ENCODE data around the gene MEIS1. TPM values are rescaled to one million over a fixed set of nuclear protein-coding genes. Genes with fewer than 3 reads are reported as not detected.

MEIS1 gene
- total RNA-seq, 4 donors from 2014 or later: 25.9 to 129 (median 28.8) TPM

GRCh38 chr2:66538291-66538690, 103.4 kb downstream of the MEIS1 start:
- DNase-seq: no peak
- in situ Hi-C loops (cut with MboI; ENCODE audit: low pct_ligation_motif_present in 1 of 4, low pct_unique_long_range_greater_than_20kb in 1 of 4, low sequenced_read_pairs in 3 of 4): no loop called here
- intact Hi-C loops (cut with DNase I; ENCODE audit: low total_unique reads): no loop called here
- H3K9me3 ChIP-seq: no peaks in the 10 kb centered on the region
- H3K4me1 ChIP-seq: peaks cover 0 to 21% (median 11%) of the 10 kb centered on the region in 4 donors
- no peaks in the 10 kb centered on the region for H3K27me3 ChIP-seq
- no peak for TF ChIP-seq CTCF (IDR thresholded peaks at IDR 0.05)
- TF ChIP-seq EP300 (IDR thresholded peaks at IDR 0.05; ENCODE audit: low read depth): no peak
- H3K4me3 ChIP-seq: no peak overlapping the region
- H3K36me3 ChIP-seq: no peaks in the 10 kb centered on the region
- peak overlapping the region in 3 of 4 donors; percentile 43 to 49 (median 48) for H3K27ac ChIP-seq
- 18 to 20% methylated on average over 1 of the region's 1 CpG for WGBS, 2 donors (ENCODE audit: low coverage in 1 of 2)

GRCh38 chr2:66539452-66539851, 104.5 kb downstream of the MEIS1 start:
- Histone ChIP-seq H3K4me1 (peaks cover 0 to 21% (median 11%) of the 10 kb centered on the region in 4 donors), H3K27me3 (no peaks in the 10 kb centered on the region), H3K9me3 (no peaks in the 10 kb centered on the region), H3K36me3 (no peaks in the 10 kb centered on the region), H3K4me3 (no peak overlapping the region), H3K27ac (peak overlapping the region; percentile 11 to 43 (median 35))
- WGBS, 2 donors (ENCODE audit: low coverage in 1 of 2): 47 to 54% methylated on average over 5 of the region's 5 CpGs
- intact Hi-C loops (cut with DNase I; ENCODE audit: low total_unique reads): no loop called here
- in situ Hi-C loops (cut with MboI; ENCODE audit: low pct_ligation_motif_present in 1 of 4, low pct_unique_long_range_greater_than_20kb in 1 of 4, low sequenced_read_pairs in 3 of 4): no loop called here
- no peak for DNase-seq
- no peak for TF ChIP-seq EP300 (IDR thresholded peaks at IDR 0.05; ENCODE audit: low read depth)

- in situ Hi-C loops (cut with MboI; ENCODE audit: low pct_ligation_motif_present in 1 of 4, low pct_unique_long_range_greater_than_20kb in 1 of 4, low sequenced_read_pairs in 3 of 4) (no loop called here), intact Hi-C loops (cut with DNase I; ENCODE audit: low total_unique reads) (no loop called here)
- DNase-seq: no peak
- Histone ChIP-seq H3K9me3 (no peaks in the 10 kb centered on the region), H3K4me3 (no peak overlapping the region), H3K36me3 (no peaks in the 10 kb centered on the region), H3K27me3 (no peaks in the 10 kb centered on the region), H3K27ac (no peak overlapping the region), H3K4me1 (peaks cover 0 to 17% (median 10%) of the 10 kb centered on the region in 4 donors)
- WGBS, 2 donors (ENCODE audit: low coverage in 1 of 2): 64 to 84% methylated on average over 3 to 4 of the region's 4 CpGs
- no peak for TF ChIP-seq CTCF (IDR thresholded peaks at IDR 0.05)
- TF ChIP-seq EP300 (IDR thresholded peaks at IDR 0.05; ENCODE audit: low read depth): no peak
- no peak for TF ChIP-seq POLR2AphosphoS5 (IDR thresholded peaks at IDR 0.05)
- no peak for TF ChIP-seq POLR2A (IDR thresholded peaks at IDR 0.05)
Measured at GRCh38 chr2:66541646-66542045, 106.7 kb downstream of the MEIS1 start.

DNA sequence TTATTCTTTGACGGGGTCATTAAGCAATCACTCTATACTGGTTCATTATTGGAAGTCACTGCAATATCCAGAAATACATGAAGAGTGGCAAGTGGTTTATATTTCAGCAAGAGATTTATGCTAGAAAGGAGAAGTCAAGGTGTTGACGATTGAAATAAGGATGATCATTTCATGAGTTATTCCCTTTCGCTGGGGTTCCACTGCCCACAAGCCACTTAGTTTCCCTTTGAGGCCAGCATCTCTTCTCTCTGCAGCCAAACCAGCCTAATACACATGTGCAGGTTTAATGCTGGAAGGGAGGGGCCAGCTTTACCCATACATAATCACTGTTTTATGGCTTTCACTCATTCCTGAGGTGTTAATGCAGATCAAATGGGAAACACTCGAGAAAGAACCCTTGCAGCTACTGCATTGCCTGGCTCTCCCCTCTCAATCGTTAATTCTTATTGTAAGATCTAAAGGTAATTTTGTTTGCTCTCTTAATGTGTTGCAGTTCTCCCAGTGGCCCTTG, 108.4 kb downstream of the MEIS1 start:
- no peak overlapping the region for H3K27ac ChIP-seq
- TF ChIP-seq POLR2A (IDR thresholded peaks at IDR 0.05): no peak
- TF ChIP-seq POLR2AphosphoS5 (IDR thresholded peaks at IDR 0.05): no peak
- TF ChIP-seq EP300 (IDR thresholded peaks at IDR 0.05; ENCODE audit: low read depth): no peak
- no peak for TF ChIP-seq CTCF (IDR thresholded peaks at IDR 0.05)
- no peak overlapping the region for H3K4me3 ChIP-seq
- H3K36me3 ChIP-seq: no peaks in the 10 kb centered on the region
- H3K27me3 ChIP-seq: no peaks in the 10 kb centered on the region
- 64 to 76% methylated on average over 4 to 5 of the region's 5 CpGs for WGBS, 2 donors (ENCODE audit: low coverage in 1 of 2)
- intact Hi-C loops (cut with DNase I; ENCODE audit: low total_unique reads) (no loop called here), in situ Hi-C loops (cut with MboI; ENCODE audit: low pct_ligation_motif_present in 1 of 4, low pct_unique_long_range_greater_than_20kb in 1 of 4, low sequenced_read_pairs in 3 of 4) (no loop called here)
- H3K4me1 ChIP-seq: peaks cover 0 to 9% (median 1%) of the 10 kb centered on the region in 4 donors
- no peaks in the 10 kb centered on the region for H3K9me3 ChIP-seq
- DNase-seq: no peak

DNA sequence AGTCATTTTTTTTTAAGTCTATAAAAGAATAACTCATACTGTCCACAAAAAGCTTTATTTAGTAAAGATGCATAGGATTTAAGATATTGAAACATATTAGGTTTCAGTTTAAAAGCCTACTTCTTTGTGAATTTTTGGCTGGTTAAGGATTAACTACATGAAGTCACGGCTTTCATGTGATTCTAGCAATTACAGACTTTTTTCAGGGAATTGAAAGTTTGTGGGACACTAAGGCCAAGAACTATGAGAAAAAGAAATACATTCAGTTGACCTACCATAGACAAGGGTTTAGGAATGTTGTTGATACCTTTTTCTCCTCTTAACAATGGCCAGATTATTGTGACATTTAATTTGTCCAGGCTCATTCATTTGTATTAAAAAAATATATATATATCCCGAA, 109.3 kb downstream of the MEIS1 start:
- Histone ChIP-seq H3K27me3 (no peaks in the 10 kb centered on the region), H3K4me1 (peaks cover 0 to 9% (median 1%) of the 10 kb centered on the region in 4 donors), H3K36me3 (no peaks in the 10 kb centered on the region), H3K27ac (peak overlapping the region in 1 of 4 donors; percentile 13), H3K9me3 (no peaks in the 10 kb centered on the region), H3K4me3 (no peak overlapping the region)
- intact Hi-C loops (cut with DNase I; ENCODE audit: low total_unique reads): no loop called here
- no peak for TF ChIP-seq CTCF (IDR thresholded peaks at IDR 0.05)
- TF ChIP-seq EP300 (IDR thresholded peaks at IDR 0.05; ENCODE audit: low read depth): no peak
- no peak for TF ChIP-seq POLR2A (IDR thresholded peaks at IDR 0.05)
- no peak for TF ChIP-seq POLR2AphosphoS5 (IDR thresholded peaks at IDR 0.05)
- WGBS, 2 donors (ENCODE audit: low coverage in 1 of 2): 49 to 53% methylated on average over 2 of the region's 2 CpGs
- DNase-seq: no peak
- in situ Hi-C loops (cut with MboI; ENCODE audit: low pct_ligation_motif_present in 1 of 4, low pct_unique_long_range_greater_than_20kb in 1 of 4, low sequenced_read_pairs in 3 of 4): no loop called here

Measured in transverse colon (tissue), 4 donors.